ENCODE measurements around the gene ZNF524. TPM values are rescaled to one million over a fixed set of nuclear protein-coding genes. Genes with fewer than 3 reads are reported as not detected.

The ZNF524 gene
- total RNA-seq, 1 donor from 2014 or later, result 37.8 TPM

Other genes starting within 250 kb of the ZNF524 start
- not detected for gene COX6B2, start 245.6 kb upstream of the ZNF524 start, total RNA-seq
- not detected for gene GARIN5B, start 237.0 kb upstream of the ZNF524 start, total RNA-seq
- gene IL11, start 229.8 kb upstream of the ZNF524 start, total RNA-seq, result 0.69 TPM
- not detected for gene TMEM190, start 223.5 kb upstream of the ZNF524 start, total RNA-seq
- 39.9 TPM for gene TMEM238, start 216.0 kb upstream of the ZNF524 start, total RNA-seq
- 1,612 TPM for gene RPL28, start 214.4 kb upstream of the ZNF524 start, total RNA-seq
- gene UBE2S, start 192.5 kb upstream of the ZNF524 start, total RNA-seq, result 26.4 TPM
- gene SHISA7, start 157.0 kb upstream of the ZNF524 start, total RNA-seq, result not detected
- 53.5 TPM for gene ISOC2, start 138.6 kb upstream of the ZNF524 start, total RNA-seq
- gene C19orf85, start 135.5 kb upstream of the ZNF524 start, total RNA-seq, result not detected
- 10.7 TPM for gene ZNF628, start 123.7 kb upstream of the ZNF524 start, total RNA-seq
- 23.1 TPM for gene NAT14, start 115.1 kb upstream of the ZNF524 start, total RNA-seq
- 49.7 TPM for gene SSC5D, start 111.9 kb upstream of the ZNF524 start, total RNA-seq
- not detected for gene SBK2, start 63.2 kb upstream of the ZNF524 start, total RNA-seq
- gene SBK3, start 54.7 kb upstream of the ZNF524 start, total RNA-seq, result 0.20 TPM
- gene ZNF579, start 19.4 kb upstream of the ZNF524 start, total RNA-seq, result 35.0 TPM
- 22.7 TPM for gene FIZ1, start 771 bp upstream of the ZNF524 start, total RNA-seq
- gene ZNF865, start 5.4 kb downstream of the ZNF524 start, total RNA-seq, result 21.6 TPM
- 13.0 TPM for gene ZNF784, start 24.3 kb downstream of the ZNF524 start, total RNA-seq
- 47.3 TPM for gene ZNF580, start 40.7 kb downstream of the ZNF524 start, total RNA-seq
- gene ZNF581, start 43.4 kb downstream of the ZNF524 start, total RNA-seq, result 22.2 TPM
- 18.4 TPM for gene CCDC106, start 47.9 kb downstream of the ZNF524 start, total RNA-seq
- gene U2AF2, start 54.7 kb downstream of the ZNF524 start, total RNA-seq, result 202 TPM
- 172 TPM for gene EPN1, start 74.9 kb downstream of the ZNF524 start, total RNA-seq
- gene NLRP9, start 138.1 kb downstream of the ZNF524 start, total RNA-seq, result not detected
- 1.1 TPM for gene RFPL4A, start 158.8 kb downstream of the ZNF524 start, total RNA-seq
- not detected for gene RFPL4AL1, start 168.8 kb downstream of the ZNF524 start, total RNA-seq
- gene NLRP11, start 231.7 kb downstream of the ZNF524 start, total RNA-seq, result 0.17 TPM
- gene NLRP4, start 236.3 kb downstream of the ZNF524 start, total RNA-seq, result not detected

Measured in mucosa of gallbladder (tissue), 1 donor.